Pancreas (tissue), 10 donors: ENCODE results near the gene CILP2. TPM values are rescaled to one million over a fixed set of nuclear protein-coding genes. Genes with fewer than 3 reads are reported as not detected.

Experiments
- ATAC-seq, 4 donors: fragments of 200-7000 bp; cut with Tn5 transposase; one replicate each; pipeline versions ENCODE4 v1.8.0 to v1.9.1; 2020; ENCODE audit warnings: mild to moderate bottlenecking in 4 of 4, moderate library complexity in 4 of 4
- DNase-seq, 6 donors: peaks; one replicate each; pipeline ENCODE4 v3.0.0-alpha.2; 2020
- FAIRE-seq: peaks from 2 replicates; lab custom pipeline; 2012; peaks lifted over from hg19 to GRCh38; lab: Jason Lieb, UNC
- H3K27ac ChIP-seq, 4 donors: fragments of 200-600 bp; sonication (generic); 1 replicate in 3 of 4; 2 replicates in 1 of 4; pipeline versions ENCODE4 v1.5.0 to v1.8.0; 2020
- H3K27me3 ChIP-seq, 4 donors: fragments of 200-600 bp; one replicate each; pipeline ENCODE4 v1.8.0; 2021
- H3K36me3 ChIP-seq, 3 donors: fragments of 200-600 bp; sonication (generic) in 1 of 3; one replicate each; pipeline versions ENCODE4 v1.5.0 to v1.8.0; 2020 to 2021
- H3K4me1 ChIP-seq, 3 donors: fragments of 200-600 bp; one replicate each; pipeline ENCODE4 v1.8.0; 2021
- H3K4me3 ChIP-seq, 4 donors: fragments of 200-600 bp; sonication (generic) in 2 of 4; one replicate each; pipeline versions ENCODE4 v1.5.0 to v1.8.0; 2020 to 2021
- H3K9me3 ChIP-seq, 4 donors: fragments of 200-600 bp; one replicate each; pipeline ENCODE4 v1.8.0; 2021
- CTCF ChIP-seq, 4 donors: fragments of 200-600 bp; sonication (generic) in 3 of 4; IDR thresholded peaks; one replicate each; pipeline versions ENCODE4 v1.5.0 to v1.8.0; 2021; ENCODE audit warnings: antibody characterized with exemption in 4 of 4
- WGBS, 2 donors: extraction: QIAGEN DNeasy Blood & Tissue Kit; methylation state at CpG; one replicate each; pipeline ENCODE4 v1.1.7; 2013; 5-methylcytosine and 5-hydroxymethylcytosine counted together
- intact Hi-C, 3 donors: fragments of 100-400 bp; cut with DNase I; formaldehyde crosslinking; loops; one replicate each; pipeline versions ENCODE4 v1.11.1 to v1.14.2; 2022
- polyA plus RNA-seq, 2 donors: library from polyadenylated mRNA; stranded (reverse); fragments of 200-250 nt; gene quantifications; one replicate each; pipeline ENCODE4 v1.2.3, GENCODE V29; 2013
- total RNA-seq, 6 donors: library from RNA; stranded (reverse); fragmentation: NEBNext Ultra II Directional in 4 of 6; extraction: Animal tissue kit (Norgen Biotek cat#: 25700) in 4 of 6; gene quantifications; one replicate each; pipeline versions ENCODE4 v1.2.1 to v1.2.4, GENCODE V29; 2021 to 2023
- donor health status: healthy with polysubstance abuse.
- donor health status: DM: no; HTN: no; CAD: no; lungs with moderate emphysema.
- donor health status: DM: no; HTN: no; CAD: no.
- donor health status: control.
- donor health status: control.
- donor health status: Bipolar disorder and iron deficiency.
- donor health status: DM: yes; HTN: yes; CAD: no.
- donor health status: DM: no; HTN: no; CAD: no.
- donor health status: DM: no; HTN: no; CAD: no.
- donor health status: DM: yes; HTN: yes; CAD: no.

CILP2 gene
- total and polyA plus RNA-seq, 8 donors, result 0.12 to 1.4 TPM; not detected in 6

GRCh38 chr19:19568802-19569756 lies 31.0 kb downstream of the CILP2 start:
- DNase-seq (no peak), FAIRE-seq (no peak), ATAC-seq (no peak)
- Histone ChIP-seq H3K9me3 (no peaks in the 10 kb centered on the region), H3K27me3 (no peaks in the 10 kb centered on the region), H3K4me3 (no peak overlapping the region), H3K4me1 (no peaks in the 10 kb centered on the region), H3K36me3 (no peaks in the 10 kb centered on the region), H3K27ac (no peak overlapping the region)
- 79 to 89% methylated on average over 25 of the region's 25 CpGs for WGBS, 2 donors
- intact Hi-C loops, result no loop called here
- no peak for TF ChIP-seq CTCF (IDR thresholded peaks at IDR 0.05)

- ATAC-seq (no peak), FAIRE-seq (no peak), DNase-seq (no peak)
- intact Hi-C loops, result no loop called here
- Histone ChIP-seq H3K4me3 (no peak overlapping the region), H3K9me3 (no peaks in the 10 kb centered on the region), H3K36me3 (no peaks in the 10 kb centered on the region), H3K4me1 (no peaks in the 10 kb centered on the region), H3K27ac (no peak overlapping the region), H3K27me3 (no peaks in the 10 kb centered on the region)
- 62 to 71% methylated on average over 10 of the region's 10 CpGs for WGBS, 2 donors
- no peak for TF ChIP-seq CTCF (IDR thresholded peaks at IDR 0.05)
Measured at GRCh38 chr19:19570571-19570970, 32.5 kb downstream of the CILP2 start.

GRCh38 chr19:19571071-19571786 lies 33.2 kb downstream of the CILP2 start:
- H3K27ac ChIP-seq, result no peak overlapping the region
- H3K4me3 ChIP-seq, result no peak overlapping the region
- no peaks in the 10 kb centered on the region for H3K4me1 ChIP-seq
- no peaks in the 10 kb centered on the region for H3K9me3 ChIP-seq
- 80 to 81% methylated on average over 11 of the region's 11 CpGs for WGBS, 2 donors
- ATAC-seq, result no peak
- intact Hi-C loops, result no loop called here
- no peaks in the 10 kb centered on the region for H3K27me3 ChIP-seq
- no peak for DNase-seq
- no peak for TF ChIP-seq CTCF (IDR thresholded peaks at IDR 0.05)
- FAIRE-seq, result no peak
- H3K36me3 ChIP-seq, result no peaks in the 10 kb centered on the region

- DNase-seq (no peak), FAIRE-seq (no peak), ATAC-seq (no peak)
- Histone ChIP-seq H3K4me3 (no peak overlapping the region), H3K9me3 (no peaks in the 10 kb centered on the region), H3K4me1 (no peaks in the 10 kb centered on the region), H3K36me3 (no peaks in the 10 kb centered on the region), H3K27me3 (no peaks in the 10 kb centered on the region), H3K27ac (no peak overlapping the region)
- WGBS, 2 donors, result 62 to 70% methylated on average over 6 of the region's 6 CpGs
- intact Hi-C loops, result no loop called here
- no peak for TF ChIP-seq CTCF (IDR thresholded peaks at IDR 0.05)
Measured at GRCh38 chr19:19575411-19575810, 37.3 kb downstream of the CILP2 start.
